HCT116 (cell line): ENCODE results near the gene MGST2. TPM values are rescaled to one million over a fixed set of nuclear protein-coding genes. Genes with fewer than 3 reads are reported as not detected.

Experiments
- ATAC-seq: fragments of 200-7000 bp; cut with Tn5 transposase; 2 replicates; pipeline ENCODE4 v1.9.1; 2020; ENCODE audit warnings: mild to moderate bottlenecking, moderate library complexity
- BruUV-seq: library from RNA; stranded (reverse); fragments of 400-500 nt; replicated peaks from 2 replicates; lab custom pipeline; 2021; lab: Mats Ljungman, UMichigan
- CTCF ChIA-PET: fragments of 300-600 bp; sonication (Branson Sonifier 250); formaldehyde crosslinking; loops from one replicate; lab custom pipeline; 2021; ENCODE audit warnings: antibody characterized with exemption; lab: Charles Lee
- POLR2A ChIA-PET: fragments of 300-600, 350-600 bp; sonication (Branson Sonifier 250); formaldehyde crosslinking; loops from one replicate; lab custom pipeline; 2021; ENCODE audit warnings: antibody characterized with exemption; lab: Charles Lee
- RAD21 ChIA-PET, 2 experiments: fragments of 300-600 bp; sonication (Branson Sonifier 250); formaldehyde crosslinking; loops; one replicate each; lab custom pipeline; 2023; ENCODE audit warnings: low total read pairs in 2 of 2; ENCODE audit not compliant: uncharacterized antibody in 2 of 2, unreplicated experiment in 2 of 2, low non-redundant PET in 1 of 2; lab: Charles Lee
- DNase-seq: peaks from one replicate; pipeline ENCODE4 v3.0.0-alpha.2; 2010; ENCODE audit warnings: low read depth, low spot score
- H2AFZ ChIP-seq: fragments of 200-600 bp; shearing (Covaris generic), sonication (generic); 2 replicates; pipeline ENCODE4 v1.6.1; 2017; ENCODE audit warnings: low read depth, mixed run types, mixed read lengths, antibody characterized with exemption, low read length; ENCODE audit not compliant: poor library complexity, severe bottlenecking
- H3K27ac ChIP-seq: 2 replicates; pipeline ENCODE4 v1.5.1; 2012; ENCODE audit warnings: low read depth, low read length
- H3K27me3 ChIP-seq: fragments of 200-600 bp; sonication (generic); 2 replicates; pipeline ENCODE4 v1.6.1; 2016; ENCODE audit warnings: mixed run types, low read length, mixed read lengths; ENCODE audit not compliant: insufficient read depth
- H3K36me3 ChIP-seq, 2 experiments: fragments of 200-500 bp in 1 of 2; fragments of 200-600 bp in 1 of 2; sonication (Bioruptor generic) in 1 of 2; sonication (generic) in 1 of 2; 2 replicates each; pipeline versions ENCODE4 v1.5.1 to v1.6.1; 2014 to 2016; ENCODE audit warnings: low read length in 2 of 2, inconsistent platforms in 1 of 2, mixed read lengths in 1 of 2, mixed run types in 1 of 2; ENCODE audit not compliant: insufficient read depth in 2 of 2, control insufficient read depth in 1 of 2
- H3K4me1 ChIP-seq, 2 experiments: fragments of 200-600 bp in 1 of 2; sonication (generic) in 1 of 2; 2 replicates each; pipeline versions ENCODE4 v1.5.1 to v1.6.1; 2012 to 2017; ENCODE audit warnings: low read length in 2 of 2, inconsistent platforms in 1 of 2, mild to moderate bottlenecking in 1 of 2, mixed read lengths in 1 of 2, mixed run types in 1 of 2, moderate library complexity in 1 of 2; ENCODE audit not compliant: insufficient read depth in 2 of 2, control insufficient read depth in 1 of 2
- H3K4me2 ChIP-seq: fragments of 200-600 bp; sonication (generic); 2 replicates; pipeline ENCODE4 v1.6.1; 2017; ENCODE audit warnings: mixed run types, low read length, mixed read lengths
- H3K4me3 ChIP-seq, 2 experiments: fragments of 200-600 bp in 1 of 2; sonication (generic) in 1 of 2; replicated peaks in 1 of 2; 2 replicates each; pipeline ENCODE4 v1.5.1; 2011 to 2016; ENCODE audit warnings: low read length in 2 of 2, control low read depth in 1 of 2, low read depth in 1 of 2, mild to moderate bottlenecking in 1 of 2, mixed read lengths in 1 of 2, mixed run types in 1 of 2
- H3K79me2 ChIP-seq: fragments of 200-600 bp; sonication (generic); 2 replicates; pipeline ENCODE4 v1.6.1; 2017; ENCODE audit warnings: mild to moderate bottlenecking, mixed run types, low read length, moderate library complexity, mixed read lengths; ENCODE audit not compliant: insufficient read depth
- H3K9ac ChIP-seq: fragments of 200-600 bp; sonication (generic); 2 replicates; pipeline ENCODE4 v1.6.1; 2016; ENCODE audit warnings: low read length, mixed read lengths
- H3K9me2 ChIP-seq: fragments of 200-600 bp; sonication (generic), shearing (Covaris generic); 2 replicates; pipeline ENCODE4 v1.6.1; 2017; ENCODE audit warnings: mixed run types, mild to moderate bottlenecking, moderate library complexity; ENCODE audit not compliant: insufficient read depth
- H3K9me3 ChIP-seq, 2 experiments: fragments of 200-500 bp in 1 of 2; fragments of 200-600 bp in 1 of 2; sonication (Bioruptor generic) in 1 of 2; sonication (generic) in 1 of 2; 2 replicates each; pipeline ENCODE4 v1.6.1; 2014 to 2017; ENCODE audit warnings: low read length in 2 of 2, mixed read lengths in 2 of 2, inconsistent platforms in 1 of 2, low read depth in 1 of 2, mild to moderate bottlenecking in 1 of 2, mixed run types in 1 of 2, moderate library complexity in 1 of 2; ENCODE audit not compliant: control insufficient read depth in 1 of 2, insufficient read depth in 1 of 2
- H4K20me1 ChIP-seq: fragments of 200-600 bp; sonication (generic), shearing (Covaris generic); 2 replicates; pipeline ENCODE4 v1.6.1; 2017; ENCODE audit warnings: mixed run types, mild to moderate bottlenecking, moderate library complexity; ENCODE audit not compliant: insufficient read depth
- POLR2AphosphoS5 ChIP-seq: IDR thresholded peaks from 2 replicates; pipeline ENCODE4 v1.6.1; 2011; ENCODE audit warnings: mild to moderate bottlenecking, low read depth, low read length, moderate library complexity
- RAD21 ChIP-seq: IDR thresholded peaks from 2 replicates; pipeline ENCODE4 v1.6.1; 2012; ENCODE audit warnings: low read depth, mild to moderate bottlenecking
- YY1 ChIP-seq: IDR thresholded peaks from 2 replicates; pipeline ENCODE4 v1.6.1; 2011; ENCODE audit warnings: low read length, low read depth, moderate library complexity, mild to moderate bottlenecking; ENCODE audit not compliant: insufficient replicate concordance; ENCODE audit errors: extremely low read depth
- intact Hi-C: fragments of 100-400 bp; cut with micrococcal nuclease; formaldehyde crosslinking; loops from 2 replicates; pipeline ENCODE4 v1.10.0; 2022
- total RNA-seq: library from RNA; stranded (reverse); gene quantifications from one replicate; pipeline ENCODE4 v1.2.1, GENCODE V29; 2021; ENCODE audit not compliant: unreplicated experiment
- TF ChIP-seq, protein P1 (sequence below), 3 experiments: fragments of 200-600 bp in 1 of 3; sonication (generic) in 1 of 3; IDR thresholded peaks in 2 of 3; conservative IDR thresholded peaks in 1 of 3; 2 replicates each; pipeline ENCODE4 v1.5.1; 2012 to 2017; ENCODE audit warnings: low read depth in 2 of 3, low read length in 2 of 3, antibody characterized with exemption in 1 of 3, borderline replicate concordance in 1 of 3, control low read depth in 1 of 3, mild to moderate bottlenecking in 1 of 3, mixed read lengths in 1 of 3, mixed run types in 1 of 3, moderate library complexity in 1 of 3; ENCODE audit not compliant: insufficient read depth in 1 of 3

The MGST2 gene
- total RNA-seq, 1 experiment from 2014 or later: 24.3 TPM

- intact Hi-C loops: loop anchor here (1.0 to 10.0 kb wide), 9 partner anchors 160 to 953 kb away; partner anchors contain the start of gene MAML3
- peak overlapping the region; percentile 71 for H3K4me2 ChIP-seq
Observed at GRCh38 chr4:139656614-139657486, 8.8 kb upstream of the MGST2 start.

More at GRCh38 chr4:139656614-139657486, 8.8 kb upstream of the MGST2 start:
- peak overlapping the region; percentile 98 for H2AFZ ChIP-seq
- no peaks in the 10 kb centered on the region for H4K20me1 ChIP-seq
- peaks cover 3 to 22% of the 10 kb centered on the region in 2 experiments; a peak in 3 of 4 replicates for H3K4me1 ChIP-seq
- ChIA-PET RAD21 (interaction anchor here in 1 of 2 experiments (1.1 kb wide), 1 partner anchor 953 kb away, joined by 3 read pairs; no protein-coding TSS in a partner anchor), POLR2A (interaction anchor here (0.8 to 1.7 kb wide), 2 partner anchors 9 to 716 kb away, joined by 3 to 4 read pairs; partner anchors contain the start of gene SCOC), CTCF (interaction anchor here (0.7 to 2.8 kb wide), 38 partner anchors 9 to 1227 kb away, joined by 3 to 29 read pairs (median 4); partner anchors contain the start of genes MGST2 and SCOC)
- H3K9ac ChIP-seq: no peak overlapping the region
- H3K27me3 ChIP-seq: no peaks in the 10 kb centered on the region
- H3K4me3 ChIP-seq: peak overlapping the region; percentile 26 to 39
- no peaks in the 10 kb centered on the region for H3K79me2 ChIP-seq
- H3K27ac ChIP-seq: no peak overlapping the region
- H3K9me3 ChIP-seq: no peaks in the 10 kb centered on the region
- TF ChIP-seq, protein P1, sequence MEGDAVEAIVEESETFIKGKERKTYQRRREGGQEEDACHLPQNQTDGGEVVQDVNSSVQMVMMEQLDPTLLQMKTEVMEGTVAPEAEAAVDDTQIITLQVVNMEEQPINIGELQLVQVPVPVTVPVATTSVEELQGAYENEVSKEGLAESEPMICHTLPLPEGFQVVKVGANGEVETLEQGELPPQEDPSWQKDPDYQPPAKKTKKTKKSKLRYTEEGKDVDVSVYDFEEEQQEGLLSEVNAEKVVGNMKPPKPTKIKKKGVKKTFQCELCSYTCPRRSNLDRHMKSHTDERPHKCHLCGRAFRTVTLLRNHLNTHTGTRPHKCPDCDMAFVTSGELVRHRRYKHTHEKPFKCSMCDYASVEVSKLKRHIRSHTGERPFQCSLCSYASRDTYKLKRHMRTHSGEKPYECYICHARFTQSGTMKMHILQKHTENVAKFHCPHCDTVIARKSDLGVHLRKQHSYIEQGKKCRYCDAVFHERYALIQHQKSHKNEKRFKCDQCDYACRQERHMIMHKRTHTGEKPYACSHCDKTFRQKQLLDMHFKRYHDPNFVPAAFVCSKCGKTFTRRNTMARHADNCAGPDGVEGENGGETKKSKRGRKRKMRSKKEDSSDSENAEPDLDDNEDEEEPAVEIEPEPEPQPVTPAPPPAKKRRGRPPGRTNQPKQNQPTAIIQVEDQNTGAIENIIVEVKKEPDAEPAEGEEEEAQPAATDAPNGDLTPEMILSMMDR (IDR thresholded peaks at IDR 0.05 in 2 of 3, conservative IDR thresholded peaks at IDR 0.05 in 1 of 3; ENCODE audit: borderline replicate concordance in 1 of 3, insufficient read depth in 1 of 3, low read depth in 2 of 3, low read length in 2 of 3): peak; percentile 77 to 93 (median 92)
- peak; percentile 23 for TF ChIP-seq YY1
- TF ChIP-seq POLR2AphosphoS5: no peak
- peak; percentile 72 for TF ChIP-seq RAD21
- H3K9me2 ChIP-seq: no peaks in the 10 kb centered on the region
- DNase-seq: peak; percentile 74
- H3K36me3 ChIP-seq: no peaks in the 10 kb centered on the region
- peak; percentile 90 for ATAC-seq
- BruUV-seq: no TSS peak
